Ishikawa (cell line): ENCODE data around the gene BLOC1S3.
A peak's percentile ranks its signal among the peaks of the same experiment; 100 is the strongest.

ENCODE experiments used
- CEBPB ChIP-seq: IDR thresholded peaks from 2 replicates; pipeline ENCODE4 v1.6.1; 2012
- CREB1 ChIP-seq: IDR thresholded peaks from 2 replicates; pipeline ENCODE4 v1.6.1; 2012; ENCODE audit warnings: low read depth
- EGR1 ChIP-seq: IDR thresholded peaks from 2 replicates; pipeline ENCODE4 v1.6.1; 2012
- EP300 ChIP-seq: IDR thresholded peaks from 2 replicates; pipeline ENCODE4 v1.6.1; 2012; ENCODE audit warnings: borderline replicate concordance
- FOXM1 ChIP-seq: IDR thresholded peaks from 2 replicates; pipeline ENCODE4 v1.6.1; 2012; ENCODE audit warnings: low read depth, borderline replicate concordance
- NFIC ChIP-seq: IDR thresholded peaks from 2 replicates; pipeline ENCODE4 v1.6.1; 2012
- RAD21 ChIP-seq: IDR thresholded peaks from 2 replicates; pipeline ENCODE4 v1.6.1; 2012; ENCODE audit warnings: low read depth
- TAF1 ChIP-seq: IDR thresholded peaks from 2 replicates; pipeline ENCODE4 v1.6.1; 2012; ENCODE audit warnings: low read depth, mild to moderate bottlenecking
- TCF12 ChIP-seq: IDR thresholded peaks from 2 replicates; pipeline ENCODE4 v1.6.1; 2012; ENCODE audit warnings: low read depth
- TEAD4 ChIP-seq: IDR thresholded peaks from 2 replicates; pipeline ENCODE4 v1.6.1; 2012
- YY1 ChIP-seq: IDR thresholded peaks from 2 replicates; pipeline ENCODE4 v1.6.1; 2012; ENCODE audit warnings: low read depth
- ZBTB7A ChIP-seq: IDR thresholded peaks from 2 replicates; pipeline ENCODE4 v1.6.1; 2012; ENCODE audit warnings: low read depth
- TF ChIP-seq, protein P1 (sequence below): IDR thresholded peaks from 2 replicates; pipeline ENCODE4 v1.6.1; 2012
- TF ChIP-seq, protein P2 (sequence below): IDR thresholded peaks from 2 replicates; pipeline ENCODE4 v1.6.1; 2012; ENCODE audit warnings: low read depth, mild to moderate bottlenecking
- TF ChIP-seq, protein P3 (sequence below): IDR thresholded peaks from 2 replicates; pipeline ENCODE4 v1.6.1; 2012

Gene BLOC1S3, protein sequence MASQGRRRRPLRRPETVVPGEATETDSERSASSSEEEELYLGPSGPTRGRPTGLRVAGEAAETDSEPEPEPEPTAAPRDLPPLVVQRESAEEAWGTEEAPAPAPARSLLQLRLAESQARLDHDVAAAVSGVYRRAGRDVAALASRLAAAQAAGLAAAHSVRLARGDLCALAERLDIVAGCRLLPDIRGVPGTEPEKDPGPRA

DNA sequence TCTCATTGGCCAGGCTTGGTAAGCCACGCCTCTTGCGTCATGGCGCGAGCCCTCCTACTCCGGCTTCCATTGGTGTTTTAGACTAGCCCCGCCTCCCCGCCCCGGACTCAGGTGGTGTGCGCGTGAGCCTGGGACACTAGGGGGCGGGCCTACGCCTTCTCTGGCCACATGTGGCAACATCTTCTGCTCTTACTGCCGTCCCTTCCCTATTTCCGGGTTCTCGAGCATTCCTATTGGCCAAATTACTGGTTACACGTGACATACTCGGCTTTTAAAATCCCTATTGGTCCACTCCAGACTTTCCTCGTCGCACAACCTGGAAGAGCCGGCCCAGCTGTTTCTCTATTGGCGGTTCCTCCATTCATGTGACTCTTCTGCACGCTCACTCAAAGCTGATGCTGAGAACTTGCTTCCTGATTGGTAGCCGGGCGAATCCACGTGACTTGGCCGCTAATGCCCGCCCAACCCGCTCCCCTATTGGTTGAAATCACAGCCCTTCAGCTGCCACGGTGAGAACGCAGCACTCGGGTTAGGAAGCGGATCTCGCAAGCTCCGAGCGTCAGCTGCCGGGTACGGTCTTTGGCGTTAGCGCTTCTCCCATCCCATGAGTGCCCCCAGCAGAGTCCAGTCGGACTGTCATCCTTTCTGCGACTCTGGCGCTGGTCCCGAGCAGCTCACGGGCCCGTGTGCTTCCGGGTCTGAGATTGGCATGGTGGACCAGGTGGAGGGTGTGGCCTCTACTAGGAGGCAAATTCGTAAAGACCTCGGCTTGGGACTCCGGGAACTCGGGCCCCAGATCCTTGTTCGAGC is at the start of gene BLOC1S3:
TSS of gene BLOC1S3 (plus strand) at position 523 of the 810 bp plus-strand sequence. CDS start 513 bp downstream, outside the sequence.
- TF ChIP-seq, protein P1, sequence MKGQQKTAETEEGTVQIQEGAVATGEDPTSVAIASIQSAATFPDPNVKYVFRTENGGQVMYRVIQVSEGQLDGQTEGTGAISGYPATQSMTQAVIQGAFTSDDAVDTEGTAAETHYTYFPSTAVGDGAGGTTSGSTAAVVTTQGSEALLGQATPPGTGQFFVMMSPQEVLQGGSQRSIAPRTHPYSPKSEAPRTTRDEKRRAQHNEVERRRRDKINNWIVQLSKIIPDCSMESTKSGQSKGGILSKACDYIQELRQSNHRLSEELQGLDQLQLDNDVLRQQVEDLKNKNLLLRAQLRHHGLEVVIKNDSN: peak; percentile 93
- TF ChIP-seq YY1 (peak; percentile 27; the same call in 1 of the 2 replicates), TCF12 (0 out of 2 replicates have a peak, but pooled peaks have one; percentile 39), RAD21 (peak; percentile 20; the same call in 1 of the 2 replicates), NFIC (0 out of 2 replicates have a peak, but pooled peaks have one; percentile 10), CREB1 (peak; percentile 92), EP300 (no peak), TAF1 (no peak), FOXM1 (peak; percentile 34; the same call in 1 of the 2 replicates), ZBTB7A (no peak), EGR1 (no peak), CEBPB (peak; percentile 59; the same call in 1 of the 2 replicates), TEAD4 (no peak)
- TF ChIP-seq, protein P2, sequence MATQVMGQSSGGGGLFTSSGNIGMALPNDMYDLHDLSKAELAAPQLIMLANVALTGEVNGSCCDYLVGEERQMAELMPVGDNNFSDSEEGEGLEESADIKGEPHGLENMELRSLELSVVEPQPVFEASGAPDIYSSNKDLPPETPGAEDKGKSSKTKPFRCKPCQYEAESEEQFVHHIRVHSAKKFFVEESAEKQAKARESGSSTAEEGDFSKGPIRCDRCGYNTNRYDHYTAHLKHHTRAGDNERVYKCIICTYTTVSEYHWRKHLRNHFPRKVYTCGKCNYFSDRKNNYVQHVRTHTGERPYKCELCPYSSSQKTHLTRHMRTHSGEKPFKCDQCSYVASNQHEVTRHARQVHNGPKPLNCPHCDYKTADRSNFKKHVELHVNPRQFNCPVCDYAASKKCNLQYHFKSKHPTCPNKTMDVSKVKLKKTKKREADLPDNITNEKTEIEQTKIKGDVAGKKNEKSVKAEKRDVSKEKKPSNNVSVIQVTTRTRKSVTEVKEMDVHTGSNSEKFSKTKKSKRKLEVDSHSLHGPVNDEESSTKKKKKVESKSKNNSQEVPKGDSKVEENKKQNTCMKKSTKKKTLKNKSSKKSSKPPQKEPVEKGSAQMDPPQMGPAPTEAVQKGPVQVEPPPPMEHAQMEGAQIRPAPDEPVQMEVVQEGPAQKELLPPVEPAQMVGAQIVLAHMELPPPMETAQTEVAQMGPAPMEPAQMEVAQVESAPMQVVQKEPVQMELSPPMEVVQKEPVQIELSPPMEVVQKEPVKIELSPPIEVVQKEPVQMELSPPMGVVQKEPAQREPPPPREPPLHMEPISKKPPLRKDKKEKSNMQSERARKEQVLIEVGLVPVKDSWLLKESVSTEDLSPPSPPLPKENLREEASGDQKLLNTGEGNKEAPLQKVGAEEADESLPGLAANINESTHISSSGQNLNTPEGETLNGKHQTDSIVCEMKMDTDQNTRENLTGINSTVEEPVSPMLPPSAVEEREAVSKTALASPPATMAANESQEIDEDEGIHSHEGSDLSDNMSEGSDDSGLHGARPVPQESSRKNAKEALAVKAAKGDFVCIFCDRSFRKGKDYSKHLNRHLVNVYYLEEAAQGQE: no peak
- TF ChIP-seq, protein P3, sequence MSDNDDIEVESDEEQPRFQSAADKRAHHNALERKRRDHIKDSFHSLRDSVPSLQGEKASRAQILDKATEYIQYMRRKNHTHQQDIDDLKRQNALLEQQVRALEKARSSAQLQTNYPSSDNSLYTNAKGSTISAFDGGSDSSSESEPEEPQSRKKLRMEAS: peak; percentile 96

DNA sequence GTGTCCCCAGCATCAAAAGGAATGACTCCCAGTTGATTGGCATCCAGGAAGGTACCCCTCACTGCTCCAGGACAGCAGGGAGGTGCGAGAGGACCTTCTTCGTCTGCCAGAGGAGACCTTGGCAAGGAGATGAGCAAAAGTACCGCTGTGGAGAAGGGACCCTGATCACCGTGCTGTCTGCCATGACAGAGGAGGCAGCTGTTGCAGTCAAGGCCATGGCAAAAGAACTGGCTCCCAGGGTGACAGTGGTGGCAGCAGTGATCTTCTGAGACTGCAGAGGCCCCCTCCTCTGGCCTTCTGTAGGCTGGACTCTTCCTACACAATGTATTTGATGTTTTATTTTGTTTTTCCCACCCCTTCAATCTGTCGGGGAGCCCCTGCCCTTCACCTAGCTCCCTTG is 49.8 kb upstream of the BLOC1S3 start:
- TF ChIP-seq NFIC (no peak), RAD21 (no peak), TAF1 (no peak), TCF12 (no peak), TEAD4 (no peak), CREB1 (no peak), FOXM1 (no peak)
- TF ChIP-seq, protein P1: no peak

DNA sequence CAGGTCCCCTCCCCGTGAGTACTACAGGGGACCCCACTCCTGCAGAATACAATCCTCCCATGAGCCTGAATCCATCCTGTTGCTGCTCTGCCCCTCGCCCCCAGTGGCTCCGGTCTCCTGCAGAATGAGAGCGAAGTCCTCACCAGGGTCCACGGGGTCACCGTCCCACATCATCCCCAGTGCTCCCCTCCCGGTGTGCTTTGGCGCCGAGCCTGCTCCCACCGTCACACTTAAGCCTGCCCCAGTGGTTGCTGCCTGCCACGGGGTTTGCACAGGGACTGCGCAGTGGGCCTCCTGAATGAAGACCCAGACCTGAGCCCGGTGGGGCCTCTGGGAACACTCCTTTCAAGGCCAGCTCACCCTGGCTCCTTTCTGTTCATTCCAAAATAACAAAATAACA is 48.3 kb upstream of the BLOC1S3 start:
- TF ChIP-seq, protein P2: no peak
- TF ChIP-seq EP300 (no peak), TAF1 (no peak), CEBPB (no peak), YY1 (no peak)

DNA sequence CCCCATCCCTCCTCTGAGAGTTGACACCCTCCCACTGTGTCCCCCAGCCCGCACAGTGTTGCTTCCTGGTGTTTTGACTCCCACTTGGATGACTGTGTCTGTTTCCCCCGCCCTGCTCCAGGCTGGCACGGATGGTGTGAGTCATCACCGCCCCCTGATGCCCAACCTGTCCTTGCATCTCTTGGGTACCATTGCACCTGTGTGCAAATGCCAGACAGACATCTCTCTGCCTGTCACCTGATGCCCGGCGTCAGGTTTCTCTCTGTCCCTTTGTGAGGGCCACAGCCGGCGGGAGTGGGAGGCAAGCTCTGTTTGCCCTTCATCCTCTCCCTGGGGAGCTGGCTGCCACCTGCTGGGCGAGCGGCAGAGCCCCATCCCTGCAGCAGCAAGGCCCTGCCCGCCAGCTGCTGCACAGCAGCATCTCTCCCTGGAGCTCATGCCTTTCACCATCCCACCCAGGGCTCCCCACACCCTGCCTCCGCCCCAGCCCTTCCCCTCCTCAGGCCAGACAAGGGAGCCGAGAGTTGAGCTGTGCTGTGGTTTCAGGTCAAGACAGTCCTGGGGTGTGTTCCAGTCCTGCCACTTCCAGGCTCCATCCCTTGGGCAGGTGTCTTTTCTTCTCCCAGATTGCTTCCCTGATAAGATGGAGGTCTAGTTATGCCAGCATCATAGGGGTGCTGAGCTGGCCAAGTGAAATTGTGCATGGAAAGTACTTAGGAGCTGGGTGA is 47.5 kb upstream of the BLOC1S3 start:
- TF ChIP-seq RAD21 (no peak), TCF12 (no peak), ZBTB7A (no peak), CEBPB (no peak), CREB1 (no peak), YY1 (no peak), EGR1 (no peak)
- TF ChIP-seq, protein P2: no peak
